ENCODE data around the gene PIAS4.

Gene PIAS4

DNA sequence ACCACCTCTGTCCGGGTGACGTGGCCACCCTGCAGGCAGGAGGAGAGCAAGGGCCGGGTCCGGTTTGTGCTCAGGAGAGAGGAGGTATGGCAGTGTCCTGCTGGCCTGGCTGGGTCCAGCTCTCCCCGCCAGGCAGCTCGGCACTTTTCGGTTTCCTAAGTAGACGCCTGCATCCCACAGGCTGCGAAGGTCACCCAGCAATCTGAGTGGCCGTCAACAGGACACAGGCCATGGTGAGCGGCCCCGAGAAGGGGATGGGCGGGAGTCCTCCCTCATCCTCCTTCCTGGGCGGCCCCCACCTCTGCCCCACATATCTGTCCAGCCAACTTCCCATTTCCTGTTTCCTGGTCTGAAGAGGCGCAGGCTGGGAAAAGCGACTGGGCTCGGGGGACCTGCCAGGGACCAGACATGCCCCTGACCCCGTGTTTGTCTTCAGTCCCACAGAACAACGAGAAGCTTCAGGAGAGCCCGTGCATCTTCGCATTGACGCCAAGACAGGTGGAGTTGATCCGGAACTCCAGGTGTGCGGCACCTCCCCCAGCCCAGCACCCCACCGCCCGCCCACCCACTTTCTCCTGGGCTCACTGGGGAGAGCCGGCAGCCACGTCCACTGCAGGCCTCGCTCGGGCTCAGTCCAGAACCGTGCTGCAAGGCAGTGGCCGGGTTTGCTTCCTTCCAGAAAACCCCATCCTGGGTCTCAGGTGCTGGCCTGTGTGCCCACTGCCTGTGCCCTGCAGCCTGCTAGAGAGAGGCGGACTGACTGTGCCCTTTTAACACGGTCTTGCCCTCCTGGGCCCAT is 16.3 kb downstream of the PIAS4 start:
- DNase-seq (ENCODE audit: low spot score) = no peak

DNA sequence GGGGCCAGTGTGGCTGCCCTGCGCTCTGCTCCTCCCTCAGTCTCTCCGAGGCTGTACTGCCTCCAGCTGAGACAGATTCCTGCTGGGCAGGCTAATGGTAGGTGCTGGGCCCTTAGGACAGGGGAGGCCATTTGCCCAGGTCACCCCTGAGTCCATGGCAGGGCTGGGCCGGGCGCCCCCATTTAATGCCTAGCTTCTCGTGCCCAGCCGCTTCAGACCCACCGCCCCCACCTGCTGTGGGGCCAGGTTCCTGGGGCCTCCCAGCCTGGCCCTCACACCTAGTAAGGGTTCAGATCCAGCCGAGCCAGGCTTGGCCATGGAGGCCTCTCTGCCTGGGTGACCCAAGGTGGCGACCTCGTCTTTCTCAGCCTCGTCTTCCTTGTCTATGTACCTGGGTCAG is 17.8 kb downstream of the PIAS4 start:
- no peak for DNase-seq (ENCODE audit: low spot score)

DNA sequence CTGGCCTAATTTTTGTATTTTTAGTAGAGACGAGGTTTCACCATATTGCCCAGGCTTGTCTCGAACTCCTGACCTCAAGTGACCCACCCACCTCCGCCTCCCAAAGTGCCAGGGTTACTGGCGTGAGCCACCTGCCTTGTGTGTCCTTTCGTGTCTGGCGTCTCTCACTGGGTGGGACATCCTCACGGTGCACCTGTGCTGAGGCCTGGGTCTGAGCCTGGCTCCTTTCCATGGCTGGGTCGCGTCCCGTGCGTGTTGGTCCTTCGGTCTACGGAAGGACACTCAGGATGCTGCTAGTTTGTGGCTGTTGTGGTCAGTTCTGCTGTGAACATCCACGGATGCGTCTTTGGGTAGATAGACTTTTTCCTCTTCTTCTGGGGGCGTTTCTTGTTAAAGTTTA is 19.6 kb downstream of the PIAS4 start:
- no peak for DNase-seq (ENCODE audit: low spot score)

DNA sequence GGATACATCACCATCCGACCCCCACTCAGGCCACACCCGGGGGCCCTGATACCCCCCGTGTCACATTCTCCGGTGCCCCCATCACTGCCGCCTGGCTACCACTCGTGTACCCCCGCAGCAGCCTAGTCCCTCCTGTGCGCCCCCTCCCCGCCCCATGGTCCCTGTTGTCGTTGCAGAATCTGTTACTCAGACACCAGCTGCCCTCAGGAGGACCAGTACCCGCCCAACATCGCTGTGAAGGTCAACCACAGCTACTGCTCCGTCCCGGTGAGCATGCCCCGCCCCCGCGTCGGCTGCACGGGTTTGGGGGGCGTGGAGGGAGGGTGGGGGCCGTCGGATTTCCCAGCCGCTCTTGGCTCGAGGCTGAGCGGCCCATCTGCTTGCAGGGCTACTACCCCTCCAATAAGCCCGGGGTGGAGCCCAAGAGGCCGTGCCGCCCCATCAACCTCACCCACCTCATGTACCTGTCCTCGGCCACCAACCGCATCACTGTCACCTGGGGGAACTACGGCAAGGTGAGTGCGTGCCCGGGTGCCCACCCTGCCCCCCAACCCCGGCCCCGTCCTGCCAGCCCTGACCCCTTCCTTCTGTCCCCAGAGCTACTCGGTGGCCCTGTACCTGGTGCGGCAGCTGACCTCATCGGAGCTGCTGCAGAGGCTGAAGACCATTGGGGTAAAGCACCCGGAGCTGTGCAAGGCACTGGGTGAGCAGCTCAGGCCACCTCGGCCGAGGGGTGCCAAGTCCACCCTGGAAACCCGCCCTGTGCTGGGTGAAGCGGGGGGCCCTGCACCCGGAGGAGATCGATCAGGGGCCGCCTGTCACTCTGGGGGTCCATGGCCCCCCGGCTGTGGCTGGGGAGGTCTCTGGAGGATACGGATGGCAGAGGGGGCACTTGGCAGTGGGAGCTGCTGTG is 21.1 kb downstream of the PIAS4 start:
- DNase-seq (ENCODE audit: low spot score) = no peak

DNA sequence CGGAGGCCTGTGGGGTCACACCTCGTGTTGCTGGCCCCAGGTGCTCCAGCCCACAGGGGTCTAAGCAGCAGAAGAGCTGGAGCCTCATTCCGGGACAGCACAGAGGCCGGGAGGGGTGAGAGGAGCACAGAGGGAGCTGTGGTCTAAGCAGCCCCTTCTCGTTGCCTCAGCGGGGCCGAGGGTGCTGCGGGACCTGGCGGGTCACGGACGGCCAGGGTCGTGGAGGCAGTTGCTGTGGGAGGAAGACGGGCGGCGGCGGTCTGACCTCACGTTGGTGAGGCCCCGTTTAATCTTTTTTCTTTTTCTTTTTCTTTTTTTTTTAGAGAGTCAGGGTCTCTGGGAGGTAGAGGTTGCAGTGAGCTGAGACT is 21.7 kb downstream of the PIAS4 start:
- no peak for DNase-seq (ENCODE audit: low spot score)

DNA sequence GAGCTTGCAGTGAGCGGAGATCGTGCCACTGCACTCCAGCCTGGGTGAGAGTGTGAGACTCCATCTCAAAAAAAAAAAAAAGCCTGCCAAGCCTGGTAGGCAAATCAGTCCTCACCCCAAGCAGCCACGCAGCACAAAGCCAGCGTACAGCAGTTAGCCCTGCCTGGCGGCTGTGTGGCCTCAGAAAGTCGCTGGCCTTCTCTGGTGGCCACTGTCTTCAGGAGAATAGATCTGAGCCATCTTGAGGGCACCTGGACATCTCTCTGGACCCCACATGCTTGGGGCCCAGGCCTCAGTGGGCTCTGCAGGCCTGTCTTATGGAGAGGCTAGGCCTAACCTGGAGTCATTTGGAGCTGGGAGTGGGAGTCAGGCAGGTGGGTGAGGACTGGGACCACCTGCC is 23.0 kb downstream of the PIAS4 start:
- no peak for DNase-seq (ENCODE audit: low spot score)

DNA sequence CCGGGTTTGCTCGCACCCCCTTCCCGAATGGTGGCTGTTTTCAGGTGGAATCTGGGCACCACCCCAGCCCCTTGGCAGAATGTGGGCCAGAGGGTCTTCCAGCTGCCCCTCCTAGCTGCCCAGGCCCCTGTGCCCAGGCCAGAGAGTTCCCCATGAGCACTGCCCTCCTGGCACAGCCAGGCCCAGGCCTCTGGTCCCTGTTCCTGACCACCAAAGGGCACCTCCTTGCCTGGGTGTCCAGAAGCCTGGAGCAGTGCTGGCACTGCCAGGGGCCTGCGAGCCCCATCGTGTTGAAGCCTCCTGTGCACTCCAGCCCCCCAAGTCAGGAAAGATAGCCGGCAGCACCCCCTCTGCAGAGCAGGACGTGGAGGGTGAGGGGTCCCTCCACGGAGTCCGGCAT is 23.4 kb downstream of the PIAS4 start:
- DNase-seq (ENCODE audit: low spot score) = no peak

DNA sequence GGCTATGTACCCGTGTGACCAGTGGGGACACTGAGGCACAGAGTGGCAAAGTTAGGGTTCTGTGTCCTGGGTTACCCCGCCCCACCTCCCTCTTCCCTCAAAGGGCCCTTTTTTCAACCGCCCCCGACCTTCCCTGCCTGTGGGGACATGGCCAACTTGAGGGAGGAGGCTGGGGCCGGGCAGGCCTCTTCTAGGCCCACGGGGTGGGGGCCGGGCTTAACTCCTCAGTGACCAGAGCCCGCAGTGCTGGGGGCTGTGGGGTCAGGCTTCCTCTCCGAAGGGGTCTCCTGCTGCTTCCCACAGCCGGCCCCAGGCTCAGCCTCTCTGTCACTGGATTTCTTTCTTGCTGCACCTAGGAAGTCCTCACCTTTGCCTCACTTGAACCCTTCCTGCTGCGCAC is 23.9 kb downstream of the PIAS4 start:
- no peak for DNase-seq (ENCODE audit: low spot score)

DNA sequence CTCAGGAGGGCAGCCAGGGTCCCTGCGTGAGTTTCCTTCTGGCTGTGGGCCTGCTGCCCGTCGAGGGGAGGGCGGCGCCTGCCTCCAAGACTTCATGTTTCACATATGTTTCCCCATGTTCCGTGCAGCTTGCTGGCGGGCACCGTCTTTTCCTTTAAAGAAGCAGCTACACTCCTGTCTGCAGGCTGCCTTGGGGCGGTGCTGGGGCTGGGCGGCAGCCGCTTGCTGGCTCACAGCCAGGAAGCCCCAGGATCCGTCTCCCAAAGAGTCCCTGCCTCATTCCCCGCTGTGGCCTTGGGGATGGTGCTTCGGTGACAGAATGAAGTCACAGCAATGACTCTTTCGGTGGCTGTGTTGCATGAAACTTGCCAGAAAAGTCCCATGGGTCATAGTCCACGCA is 24.9 kb downstream of the PIAS4 start:
- DNase-seq (ENCODE audit: low spot score) = no peak

DNA sequence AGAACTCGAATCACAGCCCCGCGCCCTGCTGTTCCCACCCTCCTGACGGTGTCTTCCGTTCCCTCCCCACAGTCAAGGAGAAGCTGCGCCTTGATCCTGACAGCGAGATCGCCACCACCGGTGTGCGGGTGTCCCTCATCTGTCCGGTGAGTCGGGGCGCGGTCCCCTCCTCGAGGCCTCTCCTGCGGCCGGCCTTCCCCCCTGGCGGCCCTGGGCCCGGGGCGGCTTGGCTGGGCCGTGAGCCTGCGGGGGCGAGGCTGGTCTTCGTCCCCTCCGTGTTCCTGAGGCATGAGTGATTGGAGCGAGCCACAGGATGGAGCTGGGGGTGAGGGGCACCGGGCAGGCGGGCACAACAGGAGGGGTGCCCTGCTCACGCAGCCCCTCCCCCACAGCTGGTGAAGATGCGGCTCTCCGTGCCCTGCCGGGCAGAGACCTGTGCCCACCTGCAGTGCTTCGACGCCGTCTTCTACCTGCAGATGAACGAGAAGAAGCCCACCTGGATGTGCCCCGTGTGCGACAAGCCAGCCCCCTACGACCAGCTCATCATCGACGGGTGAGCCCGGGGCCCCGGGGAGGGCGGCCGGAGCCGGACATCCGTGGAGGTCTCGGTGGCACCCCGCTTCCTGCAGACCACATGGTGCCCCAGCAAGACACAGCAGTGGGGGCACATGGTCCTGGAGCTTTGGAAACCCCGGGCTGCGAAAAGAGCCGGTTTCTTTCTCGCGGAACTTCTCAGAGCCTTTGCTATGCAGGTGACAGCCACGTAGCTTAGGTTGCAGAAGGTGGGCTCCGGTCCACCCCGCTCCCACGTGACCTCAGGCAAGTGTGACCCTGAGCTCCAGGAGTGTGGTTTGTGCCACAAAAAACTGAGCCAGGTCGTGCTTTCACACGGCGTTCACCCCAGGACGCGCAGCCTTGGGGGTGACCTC is 25.8 kb downstream of the PIAS4 start:
- no peak for DNase-seq (ENCODE audit: low spot score)

DNA sequence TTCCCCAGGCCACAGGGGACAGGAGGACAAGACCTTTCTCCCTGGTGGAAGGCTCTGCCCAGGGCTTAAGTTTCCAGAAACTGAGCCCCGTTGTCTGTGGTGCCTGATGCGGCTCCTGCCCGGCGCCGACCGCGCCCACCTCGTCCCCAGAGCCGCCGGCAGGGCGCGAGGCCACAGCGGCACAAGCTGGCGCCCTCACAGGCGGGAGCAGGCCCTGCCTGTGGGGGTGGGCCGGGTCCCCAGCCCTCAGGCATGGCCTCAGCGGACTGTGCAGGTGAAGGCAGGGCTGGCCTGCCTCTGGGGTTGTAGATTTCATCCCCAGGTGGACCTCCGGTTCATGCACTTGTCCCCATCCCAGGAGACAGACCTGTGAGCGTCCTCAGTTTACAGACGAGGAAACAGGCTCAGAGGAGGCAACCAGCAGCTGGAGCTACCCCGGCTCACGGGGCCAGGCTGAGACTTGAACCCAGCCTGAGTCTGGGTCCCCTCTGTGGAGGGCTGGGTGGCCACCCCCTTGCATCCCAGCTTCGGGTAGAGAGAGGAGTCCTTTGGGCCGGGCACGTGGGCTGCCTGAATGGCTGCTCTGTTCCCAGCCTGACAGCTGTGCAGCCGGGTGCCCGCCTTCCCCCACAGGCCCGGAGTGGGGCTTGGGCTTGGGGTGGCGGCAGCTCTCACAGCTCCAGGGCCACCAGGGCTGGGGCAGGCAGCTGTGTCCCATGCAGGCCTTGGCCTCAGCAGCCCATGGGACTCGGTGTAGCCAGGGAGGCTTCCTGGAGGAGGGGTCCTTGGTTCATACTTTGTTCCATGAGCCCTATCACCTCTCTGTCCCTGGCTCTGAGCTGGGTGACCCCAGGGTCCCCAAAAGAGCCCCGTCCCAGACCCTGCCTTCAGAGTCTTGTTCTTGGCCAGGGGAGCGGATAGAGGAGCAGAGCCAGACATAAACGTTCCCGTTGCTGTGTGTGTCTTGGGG is 26.8 kb downstream of the PIAS4 start:
- no peak for DNase-seq (ENCODE audit: low spot score)

DNA sequence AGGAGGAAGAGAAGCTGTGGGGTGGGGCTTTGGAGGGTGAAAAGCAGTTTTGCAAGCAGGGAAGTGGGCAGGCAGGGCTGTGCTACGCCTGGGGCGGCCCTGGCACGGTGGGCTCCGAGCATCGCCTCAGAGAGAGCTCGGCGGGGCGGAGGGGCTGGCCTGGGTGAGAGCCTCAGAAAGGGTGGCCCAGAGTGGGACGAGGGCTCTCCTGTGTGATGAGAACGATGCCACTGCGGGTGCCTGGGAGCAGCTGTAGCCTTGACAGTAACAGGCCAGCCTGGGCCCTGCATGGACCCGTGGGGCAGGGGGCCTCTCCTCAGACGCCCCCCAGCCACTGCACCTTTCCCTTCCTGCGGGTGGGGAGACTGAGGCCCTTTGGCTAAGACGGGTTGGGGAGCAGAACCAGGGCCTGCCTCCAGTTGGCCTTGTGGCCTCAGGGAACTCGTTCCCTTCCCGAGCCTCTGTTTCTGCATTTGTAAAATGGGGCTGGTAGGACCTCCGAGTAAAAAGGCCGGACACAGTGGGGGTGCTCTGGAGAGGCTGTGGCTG is 27.6 kb downstream of the PIAS4 start:
- DNase-seq (ENCODE audit: low spot score) = no peak

DNA sequence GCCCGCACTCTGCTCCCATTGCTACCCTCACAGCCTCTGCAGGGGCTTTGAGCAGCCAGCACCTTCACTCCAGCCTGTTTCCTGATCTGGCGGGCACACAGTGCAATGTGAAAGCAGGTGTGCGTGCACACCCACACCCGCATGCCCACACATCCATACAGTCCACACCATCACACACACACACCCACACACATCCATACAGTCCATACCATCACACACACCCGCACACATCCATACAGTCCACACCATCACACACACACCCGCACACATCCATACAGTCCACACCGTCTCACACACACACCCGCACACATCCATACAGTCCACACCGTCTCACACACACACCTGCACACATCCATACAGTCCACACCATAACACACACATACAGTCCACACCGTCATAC is 28.0 kb downstream of the PIAS4 start:
- DNase-seq (ENCODE audit: low spot score) = no peak

DNA sequence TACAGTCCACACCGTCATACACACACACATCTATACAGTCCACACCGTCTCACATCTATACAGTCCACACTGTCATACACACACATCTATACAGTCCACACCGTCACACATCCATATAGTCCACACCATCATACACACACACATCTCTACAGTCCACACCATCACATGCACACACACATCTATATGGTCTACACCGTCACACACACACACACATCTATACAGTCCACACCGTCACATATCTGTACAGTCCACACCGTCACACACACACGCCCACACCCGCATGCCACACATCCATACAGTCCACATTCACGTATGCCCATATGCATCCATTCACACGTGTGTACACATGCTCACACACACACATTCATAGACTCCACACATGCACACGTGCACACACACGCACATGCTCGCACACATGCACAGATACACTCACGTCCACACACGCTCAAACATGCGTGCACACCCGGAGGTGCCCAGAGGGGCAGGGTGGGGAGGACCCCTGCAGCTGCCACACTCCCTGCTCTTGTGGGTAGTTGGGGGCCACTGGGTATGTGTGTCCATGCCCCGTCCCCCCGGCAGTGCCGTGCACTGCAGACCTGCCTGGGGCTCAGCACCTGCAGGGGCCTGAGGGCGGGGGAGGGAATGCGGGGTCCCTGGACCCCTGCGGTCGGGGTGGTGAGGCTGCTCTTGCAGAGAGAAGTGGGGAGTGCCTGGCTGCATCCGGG is 29.2 kb downstream of the PIAS4 start:
- DNase-seq (ENCODE audit: low spot score) = no peak

DNA sequence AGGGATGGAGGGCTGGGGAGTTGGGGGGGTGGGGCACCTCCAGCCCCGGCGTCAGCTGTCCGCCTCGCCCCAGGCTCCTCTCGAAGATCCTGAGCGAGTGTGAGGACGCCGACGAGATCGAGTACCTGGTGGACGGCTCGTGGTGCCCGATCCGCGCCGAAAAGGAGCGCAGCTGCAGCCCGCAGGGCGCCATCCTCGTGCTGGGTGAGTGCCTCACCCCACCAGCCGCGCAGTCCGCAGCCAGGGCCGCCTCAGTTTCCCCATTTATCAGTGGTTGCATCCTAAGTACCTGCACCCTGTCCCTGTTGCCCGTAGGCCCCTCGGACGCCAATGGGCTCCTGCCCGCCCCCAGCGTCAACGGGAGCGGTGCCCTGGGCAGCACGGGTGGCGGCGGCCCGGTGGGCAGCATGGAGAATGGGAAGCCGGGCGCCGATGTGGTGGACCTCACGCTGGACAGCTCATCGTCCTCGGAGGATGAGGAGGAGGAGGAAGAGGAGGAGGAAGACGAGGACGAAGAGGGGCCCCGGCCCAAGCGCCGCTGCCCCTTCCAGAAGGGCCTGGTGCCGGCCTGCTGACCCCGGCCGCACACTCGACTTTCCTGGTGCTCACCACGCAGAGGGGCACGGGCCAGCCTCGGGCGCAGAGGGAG is 29.9 kb downstream of the PIAS4 start:
- DNase-seq (ENCODE audit: low spot score) = no peak

DNA sequence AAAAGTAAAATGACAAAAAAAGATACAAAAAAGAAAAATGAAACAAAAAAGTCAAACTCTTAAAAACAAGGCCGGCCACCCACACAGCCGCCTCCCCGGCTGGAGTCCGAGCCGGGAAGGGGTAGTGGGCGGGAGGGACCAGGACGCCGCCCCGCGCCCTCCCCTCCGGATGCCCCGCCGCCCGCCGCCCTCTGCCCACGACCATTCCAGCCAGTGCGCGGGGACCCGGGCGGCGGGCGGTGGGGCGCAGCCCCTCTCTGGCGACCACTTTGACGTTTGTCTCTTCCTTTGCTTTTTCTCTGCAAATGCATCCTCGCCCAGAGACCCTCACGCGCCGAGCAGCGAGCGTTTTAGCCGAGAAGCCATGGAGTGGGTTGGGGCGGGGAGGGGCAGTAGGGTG is 30.5 kb downstream of the PIAS4 start:
- DNase-seq (ENCODE audit: low spot score) = no peak

DNA sequence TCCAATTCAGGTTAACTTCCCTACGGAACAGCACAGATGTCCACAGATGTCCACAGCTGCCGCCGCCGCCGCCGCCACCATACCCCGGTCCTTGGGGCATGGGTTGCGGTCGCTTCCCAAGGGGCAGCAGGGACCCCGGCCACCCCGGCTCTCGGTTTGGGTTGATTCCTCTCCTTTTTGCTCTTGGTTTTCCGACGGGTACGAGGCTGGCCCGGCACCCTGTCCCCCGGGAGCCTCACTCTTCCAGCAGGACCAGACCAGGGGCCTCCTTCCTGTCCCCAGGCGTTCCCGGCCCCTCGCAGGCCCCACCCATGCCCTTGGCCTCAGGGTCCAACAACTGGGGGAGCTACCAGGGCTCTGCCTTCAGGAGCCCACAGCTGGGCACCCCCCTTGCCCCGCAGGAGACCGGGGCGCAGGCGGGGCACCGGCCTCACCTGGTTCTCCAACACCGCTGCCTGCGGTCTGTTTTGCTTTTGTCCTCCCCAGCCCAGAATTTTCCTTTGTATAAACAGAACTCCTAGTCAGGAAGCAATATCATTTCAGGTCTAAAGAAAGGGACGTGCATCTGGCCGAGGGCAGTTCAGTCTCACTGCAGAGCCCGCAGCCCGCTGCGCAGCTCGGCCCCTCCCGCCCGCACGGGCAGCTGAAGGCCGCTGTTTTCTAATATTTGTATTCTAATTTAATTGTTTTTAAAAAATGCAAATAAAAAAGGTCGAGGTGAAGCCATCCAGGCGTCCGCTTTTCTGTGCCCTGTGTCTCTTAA is 31.3 kb downstream of the PIAS4 start:
- no peak for DNase-seq (ENCODE audit: low spot score)

DNA sequence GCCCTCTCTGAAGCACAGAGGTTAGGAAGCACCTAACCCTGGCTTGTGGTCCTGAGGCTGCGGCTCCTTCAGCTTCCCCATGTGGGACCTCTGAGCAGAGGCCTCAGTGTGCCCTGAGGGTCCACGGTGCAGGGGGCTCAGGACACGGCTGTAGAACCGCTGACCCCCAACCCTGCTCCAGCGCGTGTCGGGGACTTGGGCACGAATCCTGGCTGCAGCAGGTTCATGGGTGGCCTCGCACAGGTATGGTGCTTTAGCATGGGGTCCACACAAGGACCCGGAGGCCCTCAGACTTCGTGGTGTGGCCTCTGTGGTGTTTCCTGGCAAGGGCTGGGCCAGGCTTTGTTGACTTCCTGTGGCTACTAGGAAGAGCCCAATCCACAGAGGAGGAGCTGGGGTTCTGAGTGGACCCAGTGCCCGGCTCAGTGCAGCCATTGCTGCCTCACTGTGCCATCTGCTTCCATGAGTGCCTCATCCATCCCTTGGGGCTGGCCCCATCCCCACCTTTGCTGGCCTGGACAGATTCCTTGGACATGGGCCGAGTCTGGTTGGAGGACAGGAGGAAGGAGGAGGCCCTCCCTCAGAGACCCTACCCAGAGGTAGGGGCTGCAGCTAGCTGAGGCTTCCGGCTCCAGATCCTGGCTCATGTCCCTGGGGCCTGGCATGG is 34.7 kb downstream of the PIAS4 start:
- no peak for DNase-seq (ENCODE audit: low spot score)

All from hematopoietic multipotent progenitor cell treated with erythropoietin and hydrocortisone succinate and interleukin-3 and kit ligand, for 17 days (in vitro differentiated cells).